ENCODE results near the gene COL4A2. TPM values are rescaled to one million over a fixed set of nuclear protein-coding genes. Genes with fewer than 3 reads are reported as not detected.

COL4A2 gene
- total RNA-seq, 6 donors from 2014 or later: 169 to 458 (median 258) TPM

DNA sequence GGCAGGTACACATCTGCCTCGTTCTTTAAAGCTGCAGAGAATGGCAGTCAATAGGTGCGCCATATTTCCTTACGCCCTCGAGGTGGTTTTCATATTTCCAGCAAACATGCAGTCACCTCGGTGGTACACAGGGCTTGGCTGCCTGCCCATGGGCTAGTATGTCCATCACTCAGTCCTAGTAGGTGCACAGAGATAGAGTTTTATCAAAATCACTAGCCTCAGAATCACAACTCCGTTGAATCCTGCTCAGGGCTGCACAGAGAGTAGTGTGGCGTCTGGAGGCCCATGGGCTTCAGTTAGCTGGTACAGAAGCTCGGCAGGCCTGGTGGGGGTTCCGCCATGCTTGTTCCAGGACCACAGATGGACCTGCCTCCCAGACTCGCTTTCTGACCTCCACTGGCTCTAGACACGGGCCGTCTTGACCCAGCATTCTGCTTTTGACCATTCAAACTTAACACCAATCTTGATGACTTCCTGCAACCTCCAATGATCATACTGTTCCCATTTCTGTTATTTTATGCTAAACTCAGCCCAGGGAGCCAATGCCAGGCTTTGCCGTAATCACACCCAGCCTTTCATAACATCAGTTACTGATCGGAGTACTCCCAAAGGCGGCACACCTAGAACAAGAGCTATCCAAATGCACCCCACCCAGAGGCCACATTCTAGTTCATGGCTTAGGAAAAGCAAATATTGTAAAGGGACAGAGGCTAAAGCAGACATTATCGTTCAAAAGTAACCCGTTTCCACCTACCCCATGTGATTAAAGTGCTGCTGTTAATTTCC, 134.1 kb downstream of the COL4A2 start:
- TF ChIP-seq EP300 (IDR thresholded peaks at IDR 0.05): no peak
- TF ChIP-seq POLR2A (IDR thresholded peaks at IDR 0.05): no peak
- no peak for TF ChIP-seq POLR2AphosphoS5 (IDR thresholded peaks at IDR 0.05)
- TF ChIP-seq, protein P1, sequence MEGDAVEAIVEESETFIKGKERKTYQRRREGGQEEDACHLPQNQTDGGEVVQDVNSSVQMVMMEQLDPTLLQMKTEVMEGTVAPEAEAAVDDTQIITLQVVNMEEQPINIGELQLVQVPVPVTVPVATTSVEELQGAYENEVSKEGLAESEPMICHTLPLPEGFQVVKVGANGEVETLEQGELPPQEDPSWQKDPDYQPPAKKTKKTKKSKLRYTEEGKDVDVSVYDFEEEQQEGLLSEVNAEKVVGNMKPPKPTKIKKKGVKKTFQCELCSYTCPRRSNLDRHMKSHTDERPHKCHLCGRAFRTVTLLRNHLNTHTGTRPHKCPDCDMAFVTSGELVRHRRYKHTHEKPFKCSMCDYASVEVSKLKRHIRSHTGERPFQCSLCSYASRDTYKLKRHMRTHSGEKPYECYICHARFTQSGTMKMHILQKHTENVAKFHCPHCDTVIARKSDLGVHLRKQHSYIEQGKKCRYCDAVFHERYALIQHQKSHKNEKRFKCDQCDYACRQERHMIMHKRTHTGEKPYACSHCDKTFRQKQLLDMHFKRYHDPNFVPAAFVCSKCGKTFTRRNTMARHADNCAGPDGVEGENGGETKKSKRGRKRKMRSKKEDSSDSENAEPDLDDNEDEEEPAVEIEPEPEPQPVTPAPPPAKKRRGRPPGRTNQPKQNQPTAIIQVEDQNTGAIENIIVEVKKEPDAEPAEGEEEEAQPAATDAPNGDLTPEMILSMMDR (IDR thresholded peaks at IDR 0.05): no peak
- 91 to 93% methylated on average over 15 to 17 of the region's 17 CpGs for WGBS, 2 donors
- no peak overlapping the region for H3K27ac ChIP-seq
- no peak for ATAC-seq (ENCODE audit: low FRiP score in 2 of 2)
- H3K4me3 ChIP-seq: no peak overlapping the region
- H3K4me1 ChIP-seq: no peaks in the 10 kb centered on the region
- peaks cover 0 to 83% (median 36%) of the 10 kb centered on the region in 4 donors for H3K36me3 ChIP-seq
- no peaks in the 10 kb centered on the region for H3K27me3 ChIP-seq
- no peaks in the 10 kb centered on the region for H3K9me3 ChIP-seq
- DNase-seq: no peak

GRCh38 chr13:110442930-110443621, 136.0 kb downstream of the COL4A2 start:
- no peak overlapping the region for H3K27ac ChIP-seq
- WGBS, 2 donors: 53 to 75% methylated on average over 10 of the region's 10 CpGs
- ATAC-seq (ENCODE audit: low FRiP score in 2 of 2) (no peak), DNase-seq (no peak)
- no peaks in the 10 kb centered on the region for H3K4me1 ChIP-seq
- H3K9me3 ChIP-seq: no peaks in the 10 kb centered on the region
- peaks cover 0 to 83% (median 38%) of the 10 kb centered on the region in 4 donors for H3K36me3 ChIP-seq
- TF ChIP-seq POLR2A (IDR thresholded peaks at IDR 0.05): no peak
- no peak for TF ChIP-seq POLR2AphosphoS5 (IDR thresholded peaks at IDR 0.05)
- no peak for TF ChIP-seq EP300 (IDR thresholded peaks at IDR 0.05)
- TF ChIP-seq, protein P1 (IDR thresholded peaks at IDR 0.05): no peak
- no peaks in the 10 kb centered on the region for H3K27me3 ChIP-seq
- H3K4me3 ChIP-seq: no peak overlapping the region

- H3K27ac ChIP-seq: no peak overlapping the region
- H3K36me3 ChIP-seq: peaks cover 0 to 83% (median 34%) of the 10 kb centered on the region in 4 donors
- WGBS, 2 donors: 84 to 87% methylated on average over 12 of the region's 12 CpGs
- H3K4me3 ChIP-seq: no peak overlapping the region
- no peak for DNase-seq
- TF ChIP-seq POLR2A (IDR thresholded peaks at IDR 0.05): no peak
- no peak for TF ChIP-seq EP300 (IDR thresholded peaks at IDR 0.05)
- TF ChIP-seq, protein P1 (IDR thresholded peaks at IDR 0.05): no peak
- TF ChIP-seq POLR2AphosphoS5 (IDR thresholded peaks at IDR 0.05): no peak
- peak in 1 of 2 donors; percentile 12 for ATAC-seq (ENCODE audit: low FRiP score in 2 of 2)
- H3K9me3 ChIP-seq: no peaks in the 10 kb centered on the region
- H3K27me3 ChIP-seq: no peaks in the 10 kb centered on the region
- no peaks in the 10 kb centered on the region for H3K4me1 ChIP-seq
Observed at GRCh38 chr13:110443622-110444225, 136.6 kb downstream of the COL4A2 start.

DNA sequence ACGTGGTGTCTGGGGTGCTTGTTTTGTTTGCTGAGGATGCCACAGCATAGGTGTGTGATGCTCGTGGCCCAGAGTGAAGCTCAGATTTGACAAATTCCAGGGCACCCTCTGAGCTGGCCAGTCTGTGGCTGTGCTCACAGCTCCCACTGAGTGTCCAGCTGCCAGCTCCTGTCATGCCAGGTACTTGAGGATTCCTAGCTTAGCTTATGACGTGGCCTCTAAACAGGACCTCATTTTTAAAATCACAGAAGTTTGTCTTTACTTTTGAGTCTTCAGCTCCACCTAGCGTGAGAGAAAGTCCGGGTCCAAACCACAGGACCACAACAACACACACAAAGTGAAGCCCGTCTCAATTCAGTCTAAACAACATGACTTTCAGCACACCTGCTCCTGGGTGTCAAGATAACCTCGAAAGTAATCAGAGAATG, 137.2 kb downstream of the COL4A2 start:
- no peaks in the 10 kb centered on the region for H3K27me3 ChIP-seq
- WGBS, 2 donors: 68 to 76% methylated on average over 7 of the region's 7 CpGs
- TF ChIP-seq EP300 (IDR thresholded peaks at IDR 0.05): no peak
- no peak for TF ChIP-seq POLR2A (IDR thresholded peaks at IDR 0.05)
- TF ChIP-seq, protein P1 (IDR thresholded peaks at IDR 0.05): no peak
- no peak for TF ChIP-seq POLR2AphosphoS5 (IDR thresholded peaks at IDR 0.05)
- H3K36me3 ChIP-seq: peaks cover 0 to 83% (median 32%) of the 10 kb centered on the region in 4 donors
- H3K4me1 ChIP-seq: no peaks in the 10 kb centered on the region
- peak; percentile 7 to 38 for ATAC-seq (ENCODE audit: low FRiP score in 2 of 2)
- H3K27ac ChIP-seq: no peak overlapping the region
- no peak for DNase-seq
- no peak overlapping the region for H3K4me3 ChIP-seq
- H3K9me3 ChIP-seq: no peaks in the 10 kb centered on the region
